ENCODE results near the gene GSG1L2. TPM values are rescaled to one million over a fixed set of nuclear protein-coding genes. Genes with fewer than 3 reads are reported as not detected.

Gene GSG1L2
- total RNA-seq, 1 donor from 2014 or later = not detected

GRCh38 chr17:9817086-9817485 lies 4.8 kb downstream of the GSG1L2 start:
- DNase-seq (ENCODE audit: low read depth) = peak; percentile 9
- TF ChIP-seq, protein P1, sequence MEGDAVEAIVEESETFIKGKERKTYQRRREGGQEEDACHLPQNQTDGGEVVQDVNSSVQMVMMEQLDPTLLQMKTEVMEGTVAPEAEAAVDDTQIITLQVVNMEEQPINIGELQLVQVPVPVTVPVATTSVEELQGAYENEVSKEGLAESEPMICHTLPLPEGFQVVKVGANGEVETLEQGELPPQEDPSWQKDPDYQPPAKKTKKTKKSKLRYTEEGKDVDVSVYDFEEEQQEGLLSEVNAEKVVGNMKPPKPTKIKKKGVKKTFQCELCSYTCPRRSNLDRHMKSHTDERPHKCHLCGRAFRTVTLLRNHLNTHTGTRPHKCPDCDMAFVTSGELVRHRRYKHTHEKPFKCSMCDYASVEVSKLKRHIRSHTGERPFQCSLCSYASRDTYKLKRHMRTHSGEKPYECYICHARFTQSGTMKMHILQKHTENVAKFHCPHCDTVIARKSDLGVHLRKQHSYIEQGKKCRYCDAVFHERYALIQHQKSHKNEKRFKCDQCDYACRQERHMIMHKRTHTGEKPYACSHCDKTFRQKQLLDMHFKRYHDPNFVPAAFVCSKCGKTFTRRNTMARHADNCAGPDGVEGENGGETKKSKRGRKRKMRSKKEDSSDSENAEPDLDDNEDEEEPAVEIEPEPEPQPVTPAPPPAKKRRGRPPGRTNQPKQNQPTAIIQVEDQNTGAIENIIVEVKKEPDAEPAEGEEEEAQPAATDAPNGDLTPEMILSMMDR (conservative IDR thresholded peaks at IDR 0.05; ENCODE audit: low read depth, low read length) = no peak
- no peak overlapping the region for H3K4me3 ChIP-seq (ENCODE audit: low read depth, low read length)

DNA sequence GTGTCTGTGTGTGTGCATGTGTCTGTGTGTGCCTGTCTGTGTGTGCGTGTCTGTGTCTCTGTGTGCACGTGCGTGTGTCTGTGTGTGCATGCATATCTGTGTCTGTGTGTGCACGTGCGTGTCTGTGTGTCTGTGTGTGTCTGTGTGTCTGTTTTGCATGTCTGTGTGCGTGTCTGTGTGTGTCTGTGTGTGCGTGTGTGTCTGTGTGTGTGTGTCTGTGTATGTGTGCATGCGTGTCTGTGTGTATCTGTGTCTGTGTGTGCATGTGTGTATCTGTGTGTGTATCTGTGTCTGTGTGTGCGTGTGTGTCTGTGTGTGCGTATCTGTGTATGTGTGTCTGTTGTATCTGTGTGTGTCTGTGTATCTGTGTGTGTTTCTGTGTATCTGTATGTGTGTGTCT lies 5.4 kb downstream of the GSG1L2 start:
- H3K4me3 ChIP-seq (ENCODE audit: low read depth, low read length) = no peak overlapping the region
- TF ChIP-seq, protein P1 (conservative IDR thresholded peaks at IDR 0.05; ENCODE audit: low read depth, low read length) = no peak
- no peak for DNase-seq (ENCODE audit: low read depth)

- TF ChIP-seq, protein P1 (conservative IDR thresholded peaks at IDR 0.05; ENCODE audit: low read depth, low read length) = no peak
- no peak for DNase-seq (ENCODE audit: low read depth)
- H3K4me3 ChIP-seq (ENCODE audit: low read depth, low read length) = no peak overlapping the region
Measured at GRCh38 chr17:9814337-9814945, 7.4 kb downstream of the GSG1L2 start.

DNA sequence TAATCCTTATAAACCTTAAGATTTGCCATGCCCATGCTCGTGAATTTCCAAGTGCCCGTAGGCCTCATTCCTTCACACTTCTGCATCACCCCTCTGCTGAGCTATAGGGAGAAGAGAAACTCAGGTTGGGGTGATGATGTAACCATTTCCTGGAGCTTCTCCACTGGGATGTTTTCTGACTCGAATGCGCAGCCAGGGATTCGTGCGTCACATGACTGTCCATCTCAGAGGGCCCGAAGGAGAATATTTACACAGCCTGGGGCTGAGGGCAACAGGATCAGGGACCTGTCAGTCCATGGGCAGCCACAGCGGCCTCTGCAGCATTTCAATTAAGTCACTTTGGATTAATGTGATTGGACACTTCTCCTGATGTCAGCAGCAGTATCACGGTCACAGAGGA lies 8.7 kb downstream of the GSG1L2 start:
- H3K4me3 ChIP-seq (ENCODE audit: low read depth, low read length) = no peak overlapping the region
- no peak for DNase-seq (ENCODE audit: low read depth)
- TF ChIP-seq, protein P1 (conservative IDR thresholded peaks at IDR 0.05; ENCODE audit: low read depth, low read length) = no peak

- no peak overlapping the region for H3K4me3 ChIP-seq (ENCODE audit: low read depth, low read length)
- no peak for DNase-seq (ENCODE audit: low read depth)
- TF ChIP-seq, protein P1 (conservative IDR thresholded peaks at IDR 0.05; ENCODE audit: low read depth, low read length) = no peak
Measured at GRCh38 chr17:9811537-9811936, 10.3 kb downstream of the GSG1L2 start.

GRCh38 chr17:9811086-9811485 lies 10.8 kb downstream of the GSG1L2 start:
- TF ChIP-seq, protein P1 (conservative IDR thresholded peaks at IDR 0.05; ENCODE audit: low read depth, low read length) = no peak
- no peak overlapping the region for H3K4me3 ChIP-seq (ENCODE audit: low read depth, low read length)
- no peak for DNase-seq (ENCODE audit: low read depth)
